ENCODE data around the gene ARHGAP26.

DNA sequence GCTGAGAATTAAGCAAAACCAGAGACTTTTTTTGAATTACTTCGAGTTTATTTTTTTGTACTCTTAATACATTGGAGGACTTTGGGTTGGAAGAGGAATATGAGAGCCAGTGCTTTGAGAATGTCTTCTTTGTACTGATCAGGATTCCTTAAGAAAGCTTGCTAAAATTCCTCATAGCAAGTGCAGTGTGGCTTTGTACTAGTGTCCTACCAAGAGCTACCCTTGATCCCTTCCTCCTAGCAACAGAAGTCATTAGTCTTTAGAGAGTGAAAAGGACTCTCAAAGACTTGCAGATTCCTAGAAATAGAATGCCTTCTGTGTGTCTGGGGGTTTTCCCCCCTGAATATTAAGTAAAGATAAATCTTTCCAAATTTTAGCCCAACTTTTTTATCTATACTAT is 276.1 kb downstream of the ARHGAP26 start:
- TF ChIP-seq, protein P1, sequence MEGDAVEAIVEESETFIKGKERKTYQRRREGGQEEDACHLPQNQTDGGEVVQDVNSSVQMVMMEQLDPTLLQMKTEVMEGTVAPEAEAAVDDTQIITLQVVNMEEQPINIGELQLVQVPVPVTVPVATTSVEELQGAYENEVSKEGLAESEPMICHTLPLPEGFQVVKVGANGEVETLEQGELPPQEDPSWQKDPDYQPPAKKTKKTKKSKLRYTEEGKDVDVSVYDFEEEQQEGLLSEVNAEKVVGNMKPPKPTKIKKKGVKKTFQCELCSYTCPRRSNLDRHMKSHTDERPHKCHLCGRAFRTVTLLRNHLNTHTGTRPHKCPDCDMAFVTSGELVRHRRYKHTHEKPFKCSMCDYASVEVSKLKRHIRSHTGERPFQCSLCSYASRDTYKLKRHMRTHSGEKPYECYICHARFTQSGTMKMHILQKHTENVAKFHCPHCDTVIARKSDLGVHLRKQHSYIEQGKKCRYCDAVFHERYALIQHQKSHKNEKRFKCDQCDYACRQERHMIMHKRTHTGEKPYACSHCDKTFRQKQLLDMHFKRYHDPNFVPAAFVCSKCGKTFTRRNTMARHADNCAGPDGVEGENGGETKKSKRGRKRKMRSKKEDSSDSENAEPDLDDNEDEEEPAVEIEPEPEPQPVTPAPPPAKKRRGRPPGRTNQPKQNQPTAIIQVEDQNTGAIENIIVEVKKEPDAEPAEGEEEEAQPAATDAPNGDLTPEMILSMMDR (IDR thresholded peaks at IDR 0.05; ENCODE audit: low read length), result no peak
- TF ChIP-seq EZH2 (IDR thresholded peaks at IDR 0.05; ENCODE audit: borderline replicate concordance, low read length), result no peak
